Fibroblast of skin of abdomen (primary cell): ENCODE data around the gene MTX1.
"Not testable (repeated sequence)": the region's sequence is repeated elsewhere in the genome, so short reads cannot be mapped to it uniquely, and the experiment has no call there.

Experiments
- DNase-seq: peaks from one replicate; pipeline ENCODE4 v3.0.0-alpha.2; 2013

The MTX1 gene

GRCh38 chr1:155209312-155209721 lies 822 bp downstream of the MTX1 start:
- no peak for DNase-seq

DNA sequence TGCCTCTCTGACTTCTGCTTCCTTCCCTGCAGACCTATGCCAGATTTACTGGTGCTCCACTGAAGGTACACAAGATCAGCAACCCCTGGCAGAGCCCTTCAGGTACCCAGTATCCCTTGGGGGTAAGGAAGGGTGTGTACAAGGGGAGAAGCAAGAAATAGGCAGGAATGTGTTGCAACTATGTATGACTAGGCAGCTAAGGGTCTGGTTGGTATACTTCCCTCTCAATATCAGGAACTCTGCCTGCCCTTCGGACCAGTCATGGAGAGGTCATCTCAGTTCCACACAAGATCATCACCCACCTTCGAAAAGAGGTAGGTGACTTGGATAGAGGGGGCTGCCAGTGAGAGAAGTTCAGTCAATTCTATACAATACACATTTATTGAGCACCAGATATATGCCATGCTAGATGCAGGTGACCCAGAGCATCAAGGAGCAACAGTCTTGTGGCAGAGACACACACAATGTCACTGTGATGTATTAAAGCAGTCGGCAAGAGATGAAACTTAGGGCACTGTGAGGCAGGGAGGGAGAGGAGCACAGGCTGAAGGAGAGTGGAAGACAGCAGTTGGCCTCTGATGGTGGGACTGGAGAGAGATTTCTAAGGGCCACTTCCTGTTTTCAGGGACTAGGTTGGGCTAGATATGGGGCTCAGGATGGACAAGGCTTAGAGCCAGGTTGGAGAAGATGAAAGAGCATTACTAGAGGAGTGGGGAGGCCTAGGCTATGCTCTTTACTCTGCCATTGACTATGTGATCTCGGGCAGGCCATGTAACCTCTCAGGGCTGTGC lies 2.0 kb downstream of the MTX1 start:
- DNase-seq = no peak

DNA sequence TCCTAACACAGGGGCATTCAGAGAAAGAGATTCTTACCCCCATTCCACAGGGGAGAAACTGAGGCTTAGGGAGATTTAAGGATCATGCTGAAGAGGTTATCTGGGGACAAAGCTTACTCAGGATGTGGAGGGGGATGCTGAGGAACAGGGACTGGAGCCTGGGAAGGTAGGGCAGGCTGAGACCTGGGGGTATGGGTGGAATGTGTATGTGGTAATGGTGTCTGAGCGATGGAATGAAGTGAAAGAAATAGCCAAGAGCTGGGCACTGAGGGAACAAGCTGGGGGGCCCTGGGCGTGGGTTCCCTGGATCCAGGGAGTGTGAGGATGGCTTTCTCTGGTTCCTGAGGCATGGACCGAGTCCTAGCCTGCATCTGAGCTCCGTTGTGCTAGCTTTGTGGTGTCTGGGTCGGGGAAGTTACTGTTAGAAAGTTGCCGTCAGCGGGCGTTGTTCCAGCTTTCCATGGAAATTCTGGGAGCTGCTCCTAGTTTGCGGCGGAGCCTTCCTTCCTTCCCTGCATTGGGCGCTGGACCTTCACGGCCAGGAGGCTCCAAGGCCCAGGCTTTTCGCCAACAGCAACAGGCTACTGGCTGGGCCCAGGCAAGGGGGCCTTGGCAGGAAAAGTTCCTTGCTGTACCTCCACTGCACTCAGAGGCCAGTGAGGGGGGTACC lies 3.0 kb downstream of the MTX1 start:
- DNase-seq = peak; percentile 26

GRCh38 chr1:155212051-155212440 lies 3.6 kb downstream of the MTX1 start:
- not testable (repeated sequence) for DNase-seq

DNA sequence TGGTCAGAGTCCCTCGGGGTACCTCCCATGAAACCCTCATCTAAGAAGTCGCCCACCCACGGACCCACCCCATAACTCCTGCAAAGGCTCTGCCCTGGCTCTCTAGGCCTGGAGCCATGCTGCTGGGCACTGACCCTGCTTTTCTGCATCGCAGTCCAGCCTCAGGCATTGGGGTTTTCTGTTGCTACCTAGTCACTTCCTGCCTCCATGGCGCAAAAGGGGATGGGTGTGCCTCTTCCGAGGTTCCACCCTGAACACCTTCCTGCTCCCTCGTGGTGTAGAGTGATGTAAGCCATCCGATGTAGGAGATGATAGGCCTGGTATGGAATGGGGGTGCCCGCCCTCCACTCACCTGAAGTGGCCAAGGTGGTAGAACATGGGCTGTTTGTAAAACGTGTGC lies 6.2 kb downstream of the MTX1 start:
- DNase-seq = not testable (repeated sequence)

GRCh38 chr1:155218854-155219591 lies 10.5 kb downstream of the MTX1 start:
- DNase-seq = peak; percentile 60

DNA sequence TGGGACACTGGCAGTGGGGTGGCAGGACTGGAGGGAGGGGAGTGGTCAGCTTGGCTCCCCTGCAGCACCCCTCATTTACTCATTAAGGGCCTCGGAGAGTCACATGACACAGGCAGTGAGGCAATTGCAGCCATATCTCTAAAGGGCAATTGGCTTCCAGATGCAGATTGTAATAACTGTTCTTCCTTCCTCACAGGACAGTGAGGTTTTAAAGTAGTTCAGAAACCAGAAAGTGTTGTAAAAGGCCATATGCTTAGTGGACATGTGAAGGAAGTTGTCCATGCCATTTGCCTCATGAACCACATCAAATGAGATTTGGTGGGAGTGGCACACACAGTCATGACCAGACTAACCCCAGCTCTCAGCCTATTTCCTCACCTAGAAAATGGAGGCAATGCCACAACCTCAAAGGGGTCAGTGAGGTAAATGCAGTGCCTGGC lies 11.1 kb downstream of the MTX1 start:
- no peak for DNase-seq

DNA sequence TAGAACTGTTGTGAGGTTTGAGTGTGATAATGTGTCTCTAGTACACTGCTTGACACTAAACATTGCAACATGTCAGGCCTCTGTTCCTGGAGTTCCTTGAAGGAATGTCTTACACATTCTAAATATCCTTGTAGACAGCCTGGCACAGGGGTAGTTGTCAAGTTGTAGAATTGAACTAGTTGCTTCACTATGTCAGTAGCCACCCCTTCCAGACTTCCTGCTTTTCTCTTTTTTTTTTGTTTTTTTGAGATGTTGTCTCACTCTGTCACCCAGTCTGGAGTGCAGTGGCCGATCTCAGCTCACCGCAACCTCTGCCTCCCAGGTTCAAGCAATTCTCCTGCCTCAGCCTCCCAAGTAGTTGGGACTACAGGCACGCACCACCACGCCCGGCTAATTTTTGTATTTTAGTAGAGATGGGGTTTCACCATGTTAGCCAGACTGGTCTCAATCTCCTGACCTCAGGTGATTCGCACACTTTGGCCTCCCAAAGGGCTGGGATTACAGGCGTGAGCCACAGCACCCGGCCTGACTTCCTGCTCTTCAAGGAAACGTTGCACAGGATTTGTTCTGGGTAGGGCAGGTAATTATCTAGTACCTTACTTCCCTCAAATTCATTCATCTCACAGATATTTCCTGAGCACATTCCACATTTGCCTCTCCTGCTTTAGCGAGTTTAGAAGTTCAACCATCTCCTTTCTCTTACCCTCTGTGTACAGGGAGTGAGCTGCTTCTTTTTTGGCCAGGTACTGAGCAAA lies 11.9 kb downstream of the MTX1 start:
- not testable (repeated sequence) for DNase-seq

GRCh38 chr1:155223047-155223446 lies 14.6 kb downstream of the MTX1 start:
- no peak for DNase-seq

DNA sequence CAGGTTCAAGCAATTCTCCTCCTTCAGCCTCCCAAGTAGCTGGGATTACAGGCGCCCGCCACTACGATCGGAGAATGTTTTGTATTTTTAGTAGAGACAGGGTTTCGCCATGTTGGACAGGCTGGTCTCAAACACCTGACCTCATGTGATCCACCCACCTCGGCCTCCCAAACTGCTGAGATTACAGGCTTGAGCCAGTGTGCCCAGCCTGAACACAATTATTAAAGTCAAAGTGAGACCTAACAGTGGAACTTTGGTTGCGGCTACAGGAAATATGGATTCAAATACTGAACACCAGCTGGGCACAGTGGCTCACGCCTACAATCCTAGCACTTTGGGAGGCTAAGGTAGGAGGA lies 16.9 kb downstream of the MTX1 start:
- not testable (repeated sequence) for DNase-seq

DNA sequence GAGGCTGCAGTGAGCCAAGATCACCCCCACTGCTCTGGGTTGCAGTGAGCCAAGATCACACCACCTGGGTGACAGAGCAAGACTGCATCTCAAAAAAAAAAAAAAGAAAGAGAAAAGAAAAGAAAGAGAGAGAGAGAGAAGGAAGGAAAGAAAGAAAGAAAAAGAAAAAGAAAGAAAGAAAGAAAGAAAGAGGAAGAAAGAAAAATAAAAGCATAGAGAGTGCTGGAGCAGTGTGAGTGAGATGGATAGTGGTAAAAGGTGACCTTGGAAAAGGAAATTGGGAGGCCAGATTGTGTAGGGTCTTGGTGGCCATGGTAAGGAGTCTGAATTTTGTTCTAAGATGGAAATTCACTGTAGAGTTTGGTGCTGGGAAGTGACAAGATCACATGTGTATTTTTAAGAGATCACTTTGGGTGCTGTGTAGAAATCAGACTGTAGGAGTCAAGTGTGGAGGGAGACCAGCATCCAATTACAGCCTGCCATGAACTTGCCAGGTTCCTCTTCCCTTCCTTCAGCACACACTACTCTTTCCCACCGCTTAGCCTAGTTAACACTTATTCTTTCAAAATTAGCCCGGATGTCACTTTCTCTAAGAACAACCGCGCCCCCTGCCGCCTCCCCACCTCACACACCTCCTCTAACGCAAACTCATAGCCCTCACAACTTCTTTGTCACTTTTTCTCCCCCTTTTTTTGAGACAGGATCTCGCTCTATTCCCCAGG lies 17.9 kb downstream of the MTX1 start:
- DNase-seq = peak; percentile 86

GRCh38 chr1:155226910-155227260 lies 18.4 kb downstream of the MTX1 start:
- no peak for DNase-seq

DNA sequence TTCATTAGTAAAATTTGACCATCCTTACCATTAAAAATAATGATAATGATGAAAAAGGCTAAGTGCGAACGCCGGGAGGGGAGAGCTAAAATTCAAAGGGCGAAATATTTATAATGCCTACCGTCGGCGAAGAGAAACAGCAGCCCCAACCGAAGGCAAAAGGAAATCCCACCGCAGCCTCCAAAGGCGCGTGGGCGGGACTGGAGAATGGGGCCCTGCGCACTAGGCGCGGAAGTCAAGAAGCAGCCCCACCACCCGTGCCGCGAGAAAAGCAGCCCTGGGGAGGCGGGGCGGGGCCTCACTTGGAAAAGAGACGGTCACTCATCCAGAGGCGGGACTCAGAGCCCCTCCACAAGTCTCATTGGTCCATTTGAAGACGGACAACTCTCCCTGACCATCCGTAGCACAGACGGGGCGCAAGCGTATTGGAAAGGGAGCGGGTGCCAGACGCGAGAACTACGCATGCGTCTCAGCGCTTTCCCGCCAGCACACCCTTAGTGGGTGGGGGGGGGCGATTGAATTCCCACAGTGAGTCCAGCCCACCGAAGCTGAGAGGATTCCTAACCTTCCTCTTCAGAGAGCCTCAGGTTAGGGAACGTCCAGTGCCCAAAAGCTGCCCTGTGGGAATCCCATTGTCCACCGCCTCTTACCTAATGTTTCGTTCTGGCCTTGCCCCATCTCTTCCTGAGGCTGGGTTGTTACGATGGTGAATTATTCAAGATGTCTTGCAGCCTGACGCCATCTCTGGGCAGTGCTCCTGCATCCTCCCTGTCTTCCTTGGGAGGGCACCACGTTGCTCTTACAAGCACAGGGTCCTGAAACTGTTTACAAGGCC lies 19.0 kb downstream of the MTX1 start:
- DNase-seq = peak; percentile 100

- no peak for DNase-seq
Observed at GRCh38 chr1:155228096-155228427, 19.6 kb downstream of the MTX1 start.

GRCh38 chr1:155231302-155231701 lies 22.8 kb downstream of the MTX1 start:
- DNase-seq = not testable (repeated sequence)

DNA sequence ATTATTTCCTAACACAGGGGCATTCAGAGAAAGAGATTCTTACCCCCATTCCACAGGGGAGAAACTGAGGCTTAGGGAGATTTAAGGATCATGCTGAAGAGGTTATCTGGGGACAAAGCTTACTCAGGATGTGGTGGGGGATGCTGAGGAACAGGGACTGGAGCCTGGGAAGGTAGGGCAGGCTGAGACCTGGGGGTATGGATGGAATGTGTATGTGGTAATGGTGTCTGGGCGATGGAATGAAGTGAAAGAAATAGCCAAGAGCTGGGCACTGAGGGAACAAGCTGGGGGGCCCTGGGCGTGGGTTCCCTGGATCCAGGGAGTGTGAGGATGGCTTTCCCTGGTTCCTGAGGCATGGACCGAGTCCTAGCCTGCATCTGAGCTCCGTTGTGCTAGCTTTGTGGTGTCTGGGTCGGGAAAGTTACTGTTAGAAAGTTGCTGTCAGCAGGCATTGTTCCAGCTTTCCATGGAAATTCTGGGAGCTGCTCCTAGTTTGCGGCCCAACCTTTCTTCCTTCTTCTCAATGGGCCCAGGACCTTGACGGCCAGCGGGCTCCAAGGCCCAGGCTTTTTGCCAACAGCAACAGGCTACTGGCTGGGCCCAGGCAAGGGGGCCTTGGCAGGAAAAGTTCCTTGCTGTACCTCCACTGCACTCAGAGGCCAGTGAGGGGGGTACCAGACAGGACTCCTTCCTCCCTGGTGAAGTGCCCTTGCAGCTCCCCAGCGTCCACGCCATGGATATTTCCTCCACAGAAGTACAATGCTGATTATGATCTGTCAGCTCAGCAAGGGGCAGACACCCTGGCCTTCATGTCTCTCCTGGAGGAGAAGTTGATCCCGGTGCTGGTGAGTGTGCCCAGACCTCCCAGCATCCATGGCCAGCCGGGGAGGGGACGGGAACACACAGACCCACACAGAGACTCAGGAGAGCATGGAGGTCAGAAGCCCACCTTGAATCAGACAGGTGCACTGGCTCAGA lies 23.8 kb downstream of the MTX1 start:
- peak; percentile 69 for DNase-seq

DNA sequence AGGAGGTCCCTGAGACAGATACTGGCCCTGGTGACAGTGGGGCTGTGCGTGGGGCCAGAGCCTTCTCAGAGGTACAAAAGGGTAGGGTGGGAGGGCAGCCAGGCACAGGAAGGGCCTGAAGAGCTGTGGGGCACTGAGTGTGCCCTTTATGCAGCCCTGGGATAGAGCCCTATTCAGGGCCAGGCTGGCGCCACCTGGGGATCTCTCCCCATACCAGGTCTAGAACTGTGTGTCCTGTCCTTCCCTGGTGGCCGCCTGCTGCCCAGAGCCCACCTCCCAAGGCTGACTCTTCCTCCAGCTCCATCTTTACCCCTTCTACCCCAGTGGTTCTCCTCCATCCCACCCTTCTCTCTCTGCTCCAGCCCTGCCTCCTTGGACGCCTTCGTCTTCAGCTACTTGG lies 25.0 kb downstream of the MTX1 start:
- DNase-seq = not testable (repeated sequence)

DNA sequence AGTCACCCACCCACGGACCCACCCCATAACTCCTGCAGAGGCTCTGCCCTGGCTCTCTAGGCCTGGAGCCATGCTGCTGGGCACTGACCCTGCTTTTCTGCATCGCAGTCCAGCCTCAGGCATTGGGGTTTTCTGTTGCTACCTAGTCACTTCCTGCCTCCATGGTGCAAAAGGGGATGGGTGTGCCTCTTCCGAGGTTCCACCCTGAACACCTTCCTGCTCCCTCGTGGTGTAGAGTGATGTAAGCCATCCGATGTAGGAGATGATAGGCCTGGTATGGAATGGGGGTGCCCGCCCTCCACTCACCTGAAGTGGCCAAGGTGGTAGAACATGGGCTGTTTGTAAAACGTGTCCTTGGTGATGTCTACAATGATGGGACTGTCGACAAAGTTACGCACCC lies 26.9 kb downstream of the MTX1 start:
- DNase-seq = not testable (repeated sequence)

GRCh38 chr1:155236451-155236850 lies 28.0 kb downstream of the MTX1 start:
- DNase-seq = no peak

- DNase-seq = peak; percentile 85
Observed at GRCh38 chr1:155241069-155241679, 32.7 kb downstream of the MTX1 start.
